GM06990 (cell line): ENCODE data around the gene TMCO6.
"Not testable (repeated sequence)": the region's sequence is repeated elsewhere in the genome, so short reads cannot be mapped to it uniquely, and the experiment has no call there.

Source experiments
- DNase-seq: peaks from one replicate; pipeline ENCODE4 v3.0.0-alpha.2; 2011; ENCODE audit not compliant: insufficient read length; ENCODE audit errors: extremely low read depth
- H3K27me3 ChIP-seq: replicated peaks from 2 replicates; pipeline ENCODE4 v1.6.0; 2011; ENCODE audit warnings: low read length; ENCODE audit not compliant: control insufficient read depth, insufficient read depth
- H3K36me3 ChIP-seq: 2 replicates; pipeline ENCODE4 v1.5.1; 2011; ENCODE audit warnings: low read length; ENCODE audit not compliant: control insufficient read depth, insufficient read depth
- H3K4me3 ChIP-seq: replicated peaks from 2 replicates; pipeline ENCODE4 v1.5.1; 2011; ENCODE audit warnings: low read depth, mild to moderate bottlenecking, control low read depth, low read length
- TF ChIP-seq, protein P1 (sequence below): IDR thresholded peaks from 2 replicates; pipeline ENCODE4 v1.5.1; 2011; ENCODE audit warnings: low read length, control low read depth, mild to moderate bottlenecking, inconsistent platforms; ENCODE audit not compliant: insufficient read depth, poor library complexity, severe bottlenecking

Gene TMCO6

GRCh38 chr5:140639148-140639981, at the start of gene TMCO6:
TMCO6 (plus strand) TSS chr5:140639451; CDS start chr5:140639528, 77 bp downstream.
- TF ChIP-seq, protein P1, sequence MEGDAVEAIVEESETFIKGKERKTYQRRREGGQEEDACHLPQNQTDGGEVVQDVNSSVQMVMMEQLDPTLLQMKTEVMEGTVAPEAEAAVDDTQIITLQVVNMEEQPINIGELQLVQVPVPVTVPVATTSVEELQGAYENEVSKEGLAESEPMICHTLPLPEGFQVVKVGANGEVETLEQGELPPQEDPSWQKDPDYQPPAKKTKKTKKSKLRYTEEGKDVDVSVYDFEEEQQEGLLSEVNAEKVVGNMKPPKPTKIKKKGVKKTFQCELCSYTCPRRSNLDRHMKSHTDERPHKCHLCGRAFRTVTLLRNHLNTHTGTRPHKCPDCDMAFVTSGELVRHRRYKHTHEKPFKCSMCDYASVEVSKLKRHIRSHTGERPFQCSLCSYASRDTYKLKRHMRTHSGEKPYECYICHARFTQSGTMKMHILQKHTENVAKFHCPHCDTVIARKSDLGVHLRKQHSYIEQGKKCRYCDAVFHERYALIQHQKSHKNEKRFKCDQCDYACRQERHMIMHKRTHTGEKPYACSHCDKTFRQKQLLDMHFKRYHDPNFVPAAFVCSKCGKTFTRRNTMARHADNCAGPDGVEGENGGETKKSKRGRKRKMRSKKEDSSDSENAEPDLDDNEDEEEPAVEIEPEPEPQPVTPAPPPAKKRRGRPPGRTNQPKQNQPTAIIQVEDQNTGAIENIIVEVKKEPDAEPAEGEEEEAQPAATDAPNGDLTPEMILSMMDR, result peak; percentile 64

GRCh38 chr5:140590861-140591260, 48.4 kb upstream of the TMCO6 start:
- Histone ChIP-seq H3K36me3 (no peaks in the 10 kb centered on the region), H3K4me3 (no peak overlapping the region), H3K27me3 (no peaks in the 10 kb centered on the region)
- TF ChIP-seq, protein P1, result no peak
- no peak for DNase-seq

More at GRCh38 chr5:140639148-140639981, at the start of gene TMCO6:
- H3K27me3 ChIP-seq, result no peaks in the 10 kb centered on the region
- peak; percentile 96 for DNase-seq
- peak within 1 kb of the TSS; percentile 93 for H3K4me3 ChIP-seq
- peaks cover 9% of the 10 kb centered on the region for H3K36me3 ChIP-seq

DNA sequence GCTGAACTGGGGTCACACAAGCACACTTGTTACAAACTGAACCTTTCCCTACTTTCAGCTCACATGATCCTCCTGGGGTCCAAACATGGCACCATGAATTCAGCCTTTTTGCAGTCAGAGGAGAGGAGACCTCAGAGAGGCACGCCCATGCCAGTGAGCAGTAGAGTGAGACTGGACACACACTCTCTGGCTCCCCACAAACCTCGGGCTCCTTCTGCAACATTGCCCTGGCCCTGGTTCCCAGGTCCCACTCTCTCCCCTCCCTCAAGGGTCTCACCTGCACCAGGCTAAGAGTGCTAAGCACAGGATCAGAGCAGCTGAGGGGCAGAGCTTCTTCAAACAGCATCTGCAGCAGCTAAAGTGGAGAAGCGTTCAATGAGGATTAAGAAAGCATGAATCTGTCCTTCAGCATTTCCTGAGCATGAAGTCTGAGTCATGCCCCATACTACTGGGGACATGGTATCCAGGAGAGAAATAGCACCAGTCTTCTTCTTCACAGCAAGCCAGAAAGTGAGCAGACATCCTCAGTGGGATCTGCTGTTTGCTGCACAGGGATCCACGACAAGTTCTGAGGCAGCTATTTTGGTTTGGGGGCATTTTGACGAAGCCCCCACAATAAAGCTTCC, 47.4 kb upstream of the TMCO6 start:
- H3K36me3 ChIP-seq, result no peaks in the 10 kb centered on the region
- TF ChIP-seq, protein P1, result no peak
- no peaks in the 10 kb centered on the region for H3K27me3 ChIP-seq
- no peak overlapping the region for H3K4me3 ChIP-seq
- DNase-seq, result no peak

GRCh38 chr5:140593070-140593469, 46.2 kb upstream of the TMCO6 start:
- not testable (repeated sequence) for DNase-seq, H3K4me3 ChIP-seq, H3K27me3 ChIP-seq, H3K36me3 ChIP-seq

- no peaks in the 10 kb centered on the region for H3K27me3 ChIP-seq
- no peaks in the 10 kb centered on the region for H3K36me3 ChIP-seq
- no peak overlapping the region for H3K4me3 ChIP-seq
- TF ChIP-seq, protein P1, result no peak
- no peak for DNase-seq
These were observed 45.1 kb upstream of the TMCO6 start for GRCh38 chr5:140594169-140594568.

GRCh38 chr5:140595538-140596300, 43.5 kb upstream of the TMCO6 start:
- DNase-seq, result no peak
- H3K36me3 ChIP-seq, result no peaks in the 10 kb centered on the region
- H3K27me3 ChIP-seq, result no peaks in the 10 kb centered on the region
- no peak overlapping the region for H3K4me3 ChIP-seq
- TF ChIP-seq, protein P1, result no peak
